ENCODE results near the gene TTLL8. TPM values are rescaled to one million over a fixed set of nuclear protein-coding genes. Genes with fewer than 3 reads are reported as not detected.

TTLL8 gene
- total and polyA plus RNA-seq, 2 of the 8 experiments (the other 6 are each of a cell fraction or from before 2014, with no cell fraction given) = not detected

- TF ChIP-seq KDM5A (IDR thresholded peaks at IDR 0.05; ENCODE audit: low read length) (no peak), PHF8 (conservative IDR thresholded peaks at IDR 0.05; ENCODE audit: low read depth, low read length) (no peak), HDAC2 (IDR thresholded peaks at IDR 0.05; ENCODE audit: borderline replicate concordance in 1 of 2, low read depth in 2 of 2, low read length in 2 of 2) (no peak), GABPA (IDR thresholded peaks at IDR 0.05; ENCODE audit: borderline replicate concordance, insufficient read depth, low read length) (no peak), NRF1 (IDR thresholded peaks at IDR 0.05; ENCODE audit: low read depth, low read length) (no peak)
These were observed 39.4 kb downstream of the TTLL8 start (continued) for GRCh38 chr22:50018608-50019285.

Data from H1 (cell line).